Kidney glomerular epithelial cell (primary cell): ENCODE results near the gene NTN3.

Source experiments
- DNase-seq: peaks from one replicate; lab custom pipeline; 2025; lab: John Stamatoyannopoulos, UW

The NTN3 gene

DNA sequence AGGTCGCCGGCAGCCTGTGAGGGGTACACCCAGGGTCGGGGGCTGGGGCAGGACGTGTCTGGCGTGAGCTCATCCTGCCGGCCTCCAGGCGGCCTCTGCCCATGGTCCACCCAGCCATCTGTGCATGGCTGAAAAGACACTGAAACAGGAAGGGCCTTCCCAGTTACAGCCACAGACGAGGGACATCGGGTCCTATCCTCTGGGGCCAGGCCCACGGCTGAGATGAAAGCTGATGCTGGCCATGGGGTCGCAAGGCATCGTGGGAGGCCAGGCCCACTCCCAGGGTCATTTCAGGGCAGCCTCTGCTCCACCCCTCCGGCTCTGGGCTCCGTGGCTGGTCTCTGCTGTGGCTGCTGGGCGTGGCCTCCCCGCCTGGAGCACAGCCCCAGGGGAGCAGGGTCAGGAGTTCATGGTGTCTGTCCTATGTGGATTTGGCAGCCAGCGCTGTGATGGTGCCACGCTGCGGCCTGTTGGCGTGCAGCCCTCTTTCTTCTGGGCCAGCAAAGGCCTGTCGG lies 26.1 kb downstream of the NTN3 start:
- DNase-seq: no peak

- no peak for DNase-seq
These were observed 26.8 kb downstream of the NTN3 start for GRCh38 chr16:2497695-2498484.

DNA sequence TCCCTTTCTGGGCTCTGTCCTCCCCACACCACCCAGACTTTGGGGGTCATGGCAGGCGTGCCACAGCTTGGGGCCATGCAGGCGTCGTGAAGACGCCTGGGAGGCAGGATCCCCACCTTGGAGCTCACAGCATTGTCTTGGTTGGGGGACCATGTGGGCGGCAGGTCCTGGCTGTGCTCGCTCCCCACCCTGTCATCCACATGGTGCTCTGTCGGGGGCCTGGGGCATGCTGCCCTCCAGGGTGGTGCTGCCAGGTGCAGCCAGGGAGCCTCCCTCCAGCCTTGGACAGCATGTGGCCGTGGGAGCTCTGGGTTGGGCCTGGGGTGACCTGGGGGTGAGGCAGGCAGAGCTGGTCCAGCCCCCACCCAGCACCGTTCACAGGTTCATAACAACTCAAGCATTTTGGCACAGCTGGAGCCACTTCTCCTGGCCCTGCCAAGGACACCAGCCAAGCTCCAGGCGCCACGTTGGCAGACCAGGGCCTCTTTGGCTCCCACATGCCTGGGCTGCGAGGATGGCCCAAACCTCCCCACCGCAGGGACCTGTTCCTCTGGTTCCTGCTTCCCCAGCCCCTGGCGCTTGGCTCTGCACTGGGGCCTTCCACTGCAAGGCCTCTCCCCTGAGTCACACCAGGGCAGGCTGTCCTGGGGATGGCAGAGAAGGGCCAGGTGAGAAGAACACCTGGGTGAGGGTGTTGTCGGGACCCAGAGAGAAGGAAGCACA lies 27.6 kb downstream of the NTN3 start:
- DNase-seq: no peak

DNA sequence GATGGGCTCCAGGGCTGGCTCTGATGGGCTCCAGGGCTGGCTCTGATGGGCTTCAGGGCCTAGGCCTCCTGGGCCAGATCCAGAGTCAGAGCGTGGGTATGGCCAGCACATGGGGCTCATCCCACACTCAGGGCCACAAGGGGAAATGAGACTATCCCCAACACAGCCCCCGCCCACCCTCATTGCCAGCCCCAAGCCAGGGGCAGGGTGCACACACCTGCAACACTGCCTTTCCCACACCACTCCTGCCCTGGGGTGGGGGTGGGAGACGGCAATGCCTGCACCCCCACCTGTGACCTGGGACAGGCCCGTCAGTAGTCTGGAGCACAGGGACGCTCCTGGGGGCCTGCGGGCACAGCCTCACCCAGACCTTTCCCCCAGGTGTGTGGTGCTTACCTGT lies 28.4 kb downstream of the NTN3 start:
- no peak for DNase-seq

DNA sequence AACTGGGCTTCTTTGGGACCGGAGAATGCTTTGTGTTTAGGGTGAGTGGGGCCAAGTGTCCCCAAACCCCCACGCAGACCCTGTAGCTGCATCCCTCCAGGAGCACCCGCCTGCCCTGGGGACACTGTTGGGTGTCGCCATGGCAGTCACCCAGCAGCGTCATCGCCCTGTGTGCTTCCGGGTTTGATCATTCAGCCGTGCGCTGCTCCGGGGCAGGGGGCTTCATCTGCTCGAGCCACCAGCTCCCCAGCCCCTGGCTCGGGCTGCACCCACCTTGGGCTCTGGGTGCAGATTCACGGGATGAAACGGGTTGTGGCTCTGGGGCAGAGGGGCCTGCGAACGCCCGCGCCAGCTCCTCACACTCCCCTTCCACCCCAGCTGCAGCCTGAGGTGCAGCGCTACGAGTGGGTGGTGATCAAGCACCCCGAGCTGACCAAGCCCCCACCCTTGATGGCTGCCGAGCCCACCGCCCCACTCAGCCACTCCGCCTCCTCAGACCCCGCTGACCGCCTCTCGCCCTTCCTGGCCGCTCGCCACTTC lies 28.9 kb downstream of the NTN3 start:
- no peak for DNase-seq

DNA sequence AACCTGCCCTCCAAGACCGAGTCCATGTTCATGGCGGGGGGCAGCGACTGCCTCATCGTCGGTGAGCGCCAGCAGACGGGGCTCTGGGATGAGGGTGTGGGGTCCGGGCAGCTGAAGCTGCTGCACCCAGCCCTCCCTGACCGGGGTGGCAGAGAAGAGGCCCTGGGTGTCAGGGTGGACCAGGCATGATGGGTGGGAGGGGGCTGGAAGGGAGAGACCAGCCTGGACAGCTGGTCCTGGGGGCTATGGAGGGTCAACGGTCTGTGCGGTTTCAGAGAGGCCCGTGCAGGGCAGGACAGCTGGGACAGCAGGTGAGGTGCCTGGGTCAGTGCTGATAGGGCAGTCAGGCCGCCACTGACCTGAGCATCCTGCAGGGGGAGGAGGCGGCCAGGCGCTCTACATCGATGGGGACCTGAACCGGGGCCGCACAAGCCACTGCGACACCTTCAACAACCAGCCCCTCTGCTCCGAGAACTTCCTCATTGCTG lies 29.4 kb downstream of the NTN3 start:
- DNase-seq: no peak

DNA sequence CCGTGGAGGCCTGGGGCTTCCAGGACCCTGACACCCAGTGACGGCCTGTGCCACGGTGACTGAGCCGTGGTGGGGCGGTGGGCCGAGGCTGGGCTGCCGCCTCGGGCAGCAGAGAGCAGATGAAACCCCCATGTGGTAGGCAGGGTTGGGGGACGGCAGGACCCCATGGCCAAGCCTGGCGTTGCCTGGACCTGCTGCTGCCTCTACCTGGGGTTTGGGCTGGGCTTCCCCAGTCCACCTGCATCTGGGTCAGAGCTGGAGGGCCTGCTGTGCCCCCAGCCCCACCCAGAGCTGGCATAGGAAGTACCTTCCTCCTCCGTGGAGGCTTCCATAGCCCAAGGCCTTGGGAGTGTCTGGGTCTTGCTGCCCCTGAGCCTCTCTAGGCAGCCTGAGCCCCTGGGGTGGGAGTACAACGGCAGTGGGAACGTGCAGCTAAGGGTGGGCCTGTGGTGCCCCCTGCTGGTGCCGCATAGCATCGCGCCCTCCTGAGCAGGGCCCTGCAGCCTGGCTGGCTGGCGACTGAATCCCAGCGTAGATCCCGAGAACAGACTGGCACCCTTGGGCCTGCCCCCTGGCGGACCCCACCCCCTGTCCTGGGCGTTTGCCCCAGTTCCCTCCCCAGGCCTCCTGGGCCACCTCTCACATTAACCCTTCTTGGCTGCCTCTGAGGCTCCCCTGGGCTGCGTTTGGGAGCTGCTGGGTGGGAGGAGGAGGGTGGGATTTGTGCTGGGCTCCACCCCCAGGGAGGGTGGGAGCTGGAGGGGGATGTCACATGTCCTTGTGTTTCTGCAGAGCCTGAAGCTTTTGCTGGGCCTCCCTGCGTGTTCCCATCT lies 30.0 kb downstream of the NTN3 start:
- DNase-seq: peak; percentile 57

DNA sequence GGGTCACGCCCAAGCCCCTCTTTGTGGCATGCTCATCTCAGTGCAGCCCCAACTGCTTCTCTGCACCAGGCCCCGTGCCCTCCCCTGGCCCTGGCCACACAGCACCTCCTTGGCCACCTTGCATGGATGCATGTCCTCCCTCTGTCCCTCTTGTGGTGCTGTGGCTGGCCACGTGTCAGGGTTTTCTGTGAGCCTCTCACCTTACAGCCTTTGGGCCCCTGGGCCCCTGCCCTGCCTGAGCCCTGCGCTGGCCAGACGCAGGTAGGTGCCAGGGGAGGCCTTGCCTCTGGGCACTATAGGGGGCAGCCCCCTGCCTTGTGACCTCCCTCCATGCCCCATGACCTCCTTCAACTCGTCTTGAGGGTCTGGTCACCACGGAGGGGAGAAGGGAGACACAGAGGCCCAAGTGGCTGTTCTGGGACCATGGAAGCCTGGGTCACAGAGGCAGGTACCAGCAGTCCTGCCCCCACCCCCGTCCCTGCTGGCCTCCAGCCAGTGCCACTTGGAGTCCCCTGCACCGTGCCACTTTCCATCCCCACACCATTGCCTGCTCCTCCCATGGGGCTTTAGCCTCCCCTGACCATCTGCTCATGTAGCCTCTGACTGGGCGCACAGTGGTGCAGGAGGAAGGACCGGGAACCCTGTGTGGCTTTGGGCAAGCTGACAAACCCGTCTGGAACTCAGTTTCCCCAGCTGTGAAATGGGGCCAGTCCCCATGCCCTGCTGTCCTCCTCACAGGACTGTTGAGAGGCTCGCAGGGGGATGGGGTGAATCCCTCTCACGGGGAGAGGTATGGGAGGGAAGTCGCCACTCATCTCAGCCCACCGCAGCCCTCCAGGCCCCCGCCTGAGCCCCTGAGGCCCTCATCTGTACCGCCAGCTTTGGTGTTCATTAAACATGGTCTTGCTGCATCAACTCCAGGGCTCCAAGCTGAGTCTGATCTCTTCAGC lies 31.1 kb downstream of the NTN3 start:
- DNase-seq: no peak

DNA sequence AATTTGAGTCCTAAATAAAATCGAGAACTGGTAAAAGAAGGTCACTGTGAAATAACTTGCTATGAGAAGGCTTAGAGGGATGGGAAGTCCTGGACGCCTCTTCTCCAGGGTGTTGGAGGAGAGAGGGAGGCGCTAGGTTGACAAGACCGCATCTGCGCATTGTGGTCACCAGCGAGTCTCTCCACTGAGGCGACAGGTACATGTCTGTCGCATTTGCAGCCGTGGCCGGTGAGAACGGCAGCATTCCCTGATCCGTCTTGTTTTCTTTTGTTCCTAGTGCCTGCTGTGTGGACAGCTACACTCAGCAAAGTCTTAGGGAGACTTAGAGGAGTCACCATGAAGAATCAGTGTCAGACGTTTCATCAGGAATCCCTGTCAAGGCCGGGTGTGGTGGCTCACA lies 34.6 kb downstream of the NTN3 start:
- DNase-seq: no peak

GRCh38 chr16:2507052-2507659 lies 36.1 kb downstream of the NTN3 start:
- DNase-seq: no peak

- no peak for DNase-seq
These were observed 36.6 kb downstream of the NTN3 start for GRCh38 chr16:2507665-2508064.

- no peak for DNase-seq
These were observed 37.8 kb downstream of the NTN3 start for GRCh38 chr16:2508722-2509400.

DNA sequence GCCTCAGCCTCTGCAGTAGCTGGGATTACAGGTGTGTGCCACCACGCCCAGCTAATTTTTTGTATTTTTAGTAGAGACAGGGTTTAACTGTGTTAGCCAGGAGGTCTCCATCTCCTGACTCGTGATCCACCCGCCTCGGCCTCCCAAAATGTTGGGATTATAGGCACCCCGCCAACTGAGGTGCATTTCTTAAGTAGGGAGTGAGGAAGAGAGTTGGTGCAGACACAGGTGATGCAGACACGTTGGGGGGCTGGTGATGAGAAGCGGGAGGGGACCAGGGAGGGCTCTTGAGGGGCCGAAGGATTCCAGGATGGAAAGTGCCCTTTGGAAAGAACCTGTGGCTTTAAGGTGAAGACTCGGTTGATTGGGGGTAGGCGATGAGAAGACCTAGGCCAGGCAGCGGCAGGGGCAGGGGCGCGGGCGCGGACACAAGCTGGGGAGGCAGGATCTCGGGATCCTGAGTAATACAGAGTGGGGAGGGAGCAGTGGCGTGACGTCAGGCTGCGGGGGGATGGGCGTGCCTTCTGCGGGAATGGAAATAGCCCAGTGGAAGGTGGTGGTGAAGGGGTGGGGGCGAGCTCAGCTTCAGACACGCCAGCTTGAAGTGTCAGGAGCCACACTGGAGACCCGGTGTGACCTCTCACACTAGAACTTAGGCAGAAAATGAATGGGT lies 40.2 kb downstream of the NTN3 start:
- DNase-seq: peak; percentile 8

DNA sequence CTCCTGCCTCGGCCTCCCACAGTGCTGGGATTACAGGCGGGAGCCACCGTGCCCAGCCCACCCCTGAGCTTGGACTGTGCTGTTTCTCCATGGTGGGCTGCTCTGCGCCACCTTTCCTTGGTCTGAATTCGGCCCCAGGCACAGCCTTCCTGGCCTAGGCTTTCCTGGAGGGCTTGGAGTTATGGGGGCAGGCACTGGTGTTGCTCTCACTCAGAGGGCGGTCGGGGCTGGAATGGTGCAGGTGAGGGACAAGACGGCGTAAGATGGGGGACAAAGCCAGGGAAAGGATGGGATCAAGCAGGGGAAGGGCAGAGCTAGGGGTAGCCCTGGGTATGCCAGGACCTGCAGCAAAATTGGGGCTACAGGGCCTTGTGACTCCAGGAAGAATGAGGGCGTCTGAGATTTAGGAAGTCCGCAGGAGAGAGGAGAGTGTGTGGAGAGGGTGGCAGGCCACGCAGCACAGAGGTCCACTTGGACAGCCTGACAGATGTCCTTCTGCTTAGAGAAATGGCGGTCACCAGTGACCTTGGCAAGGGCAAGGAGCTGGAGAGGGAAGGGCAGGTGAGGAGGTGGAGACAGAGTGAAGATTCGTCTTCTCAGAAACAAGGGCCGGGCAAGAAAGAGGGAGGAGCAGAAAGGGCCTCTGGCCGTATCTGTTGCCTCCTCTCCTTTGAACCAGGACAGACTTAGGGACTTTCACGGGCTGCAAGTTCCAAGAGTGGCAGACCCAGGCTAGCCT lies 41.1 kb downstream of the NTN3 start:
- DNase-seq: no peak

DNA sequence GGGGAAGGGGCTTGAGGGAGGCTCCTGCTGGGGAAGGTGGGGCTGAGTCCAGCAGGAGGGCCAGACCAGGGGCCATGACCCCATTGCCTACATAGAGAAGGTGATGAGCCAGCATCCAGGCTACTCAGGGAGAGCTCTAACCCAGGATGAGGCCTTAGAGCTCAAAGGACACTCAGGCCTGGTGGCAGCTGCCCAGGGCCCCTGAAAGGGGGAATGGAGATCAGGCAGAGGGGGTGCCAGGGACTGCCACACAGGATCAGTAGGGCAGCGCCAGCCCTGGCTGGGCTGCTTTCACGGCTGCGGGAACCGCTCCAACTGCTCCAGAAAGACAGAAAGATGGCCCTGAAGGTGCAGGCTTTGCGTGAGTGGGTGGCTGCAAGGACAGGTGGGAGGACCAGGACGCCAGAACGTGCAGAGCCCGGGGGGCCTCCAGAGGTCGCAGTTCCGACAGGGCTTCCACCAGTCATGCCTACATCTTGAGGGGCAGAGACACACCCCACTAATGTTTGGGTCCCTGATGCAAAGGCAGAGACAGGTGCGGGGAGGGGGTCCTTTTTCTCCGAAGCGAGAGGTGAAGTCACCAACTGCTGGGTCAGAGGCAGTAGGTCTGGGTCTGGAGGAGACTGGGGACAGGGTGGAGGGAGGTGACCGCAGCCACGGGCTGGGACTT lies 41.8 kb downstream of the NTN3 start:
- no peak for DNase-seq

- DNase-seq: peak; percentile 86
These were observed 42.6 kb downstream of the NTN3 start, which contains the start of gene ATP6V0C for GRCh38 chr16:2513405-2514332. Gene ATP6V0C (plus strand): TSS chr16:2513952. CDS start chr16:2514104, 152 bp downstream.
